Measurements from ENCODE around the gene SNAPC1. TPM values are rescaled to one million over a fixed set of nuclear protein-coding genes. Genes with fewer than 3 reads are reported as not detected.

The SNAPC1 gene
- total and polyA plus RNA-seq, 10 of the 15 experiments (the other 5 are each of a cell fraction or from before 2014, with no cell fraction given), result 4.5 to 12.0 (median 7.4) TPM

- in situ Hi-C loops (cut with MboI) (no loop called here), intact Hi-C loops (cut with micrococcal nuclease; ENCODE audit: unreplicated experiment) (loop anchor here (10.0 kb wide), 1 partner anchor 454 kb away; no protein-coding TSS in a partner anchor)
- no peak for ATAC-seq
- no peak overlapping the region for H2AFZ ChIP-seq (ENCODE audit: control insufficient read depth, low read depth, low read length)
- no peak for DNase-seq (ENCODE audit: low read depth, low spot score)
- TF ChIP-seq MLLT1 (IDR thresholded peaks at IDR 0.05) (0 out of 2 replicates have a peak, but pooled peaks have one; percentile 52), POLR2AphosphoS5 (IDR thresholded peaks at IDR 0.05; ENCODE audit: low read length) (peak; percentile 42; the same call in 1 of the 2 replicates), CUX1 (IDR thresholded peaks at IDR 0.05; ENCODE audit: insufficient replicate concordance, low read depth, low read length) (no peak), IKZF2 (IDR thresholded peaks at IDR 0.05) (no peak), ATF7 (IDR thresholded peaks at IDR 0.05; ENCODE audit: low read depth) (no peak)
- no peaks in the 10 kb centered on the region for H4K20me1 ChIP-seq (ENCODE audit: control insufficient read depth, insufficient read depth)
- FAIRE-seq, result peak; percentile 41
- peaks cover 69% of the 10 kb centered on the region for H3K79me2 ChIP-seq (ENCODE audit: control insufficient read depth, insufficient read depth, low read length)
- ChIA-PET POLR2A (interaction anchor here (0.5 to 10.5 kb wide), 12 partner anchors 9 to 224 kb away, joined by 3 to 130 read pairs (median 4); partner anchors contain the start of genes HIF1A and SNAPC1), SMC1A (ENCODE audit: uncharacterized antibody, unreplicated experiment) (interaction anchor here (0.6 to 10.0 kb wide), 35 partner anchors 7 to 453 kb away, joined by 3 to 122 read pairs (median 6); partner anchors contain the start of gene SNAPC1), CTCF (interaction anchor here (0.6 to 4.7 kb wide), 29 partner anchors 13 to 379 kb away, joined by 3 to 40 read pairs (median 4); partner anchors contain the start of genes HIF1A and SNAPC1), RAD21 (ENCODE audit: unreplicated experiment) (interaction anchor here (0.7 to 10.8 kb wide), 26 partner anchors 9 to 452 kb away, joined by 3 to 102 read pairs (median 4); partner anchors contain the start of genes HIF1A and SNAPC1)
- BruUV-seq (replicated peaks), result no TSS peak
- H3K27me3 ChIP-seq (replicated peaks in 1 of 2; ENCODE audit: control insufficient read depth in 2 of 2, insufficient read depth in 2 of 2, low read length in 1 of 2), result no peaks in the 10 kb centered on the region
- peaks cover 0 to 23% of the 10 kb centered on the region in 2 experiments; a peak in 3 of 4 replicates for H3K36me3 ChIP-seq (ENCODE audit: control insufficient read depth in 2 of 2, insufficient read depth in 2 of 2, low read length in 1 of 2)
- H3K9me3 ChIP-seq (replicated peaks; ENCODE audit: control insufficient read depth, insufficient read depth, low read length), result no peaks in the 10 kb centered on the region
- peaks cover 19% of the 10 kb centered on the region for H3K4me1 ChIP-seq (ENCODE audit: control insufficient read depth, insufficient read depth, low read length)
- H3K9ac ChIP-seq (ENCODE audit: control insufficient read depth, insufficient read depth, low read length), result peak overlapping the region; percentile 50
- H3K4me3 ChIP-seq, result peak overlapping the region; percentile 79
- H3K4me2 ChIP-seq (ENCODE audit: control insufficient read depth, insufficient read depth), result peak overlapping the region; percentile 72
- WGBS (ENCODE audit: insufficient coverage, insufficient replicate concordance, low lambda C conversion rate, missing lambda C conversion rate), result 50% methylated on average over 3 of the region's 3 CpGs
- peak overlapping the region; percentile 59 for H3K27ac ChIP-seq (ENCODE audit: control insufficient read depth, insufficient read depth)
Measured at GRCh38 chr14:61749264-61749663, 13.0 kb upstream of the SNAPC1 start.

Data from GM12878 (cell line).